Measurements from ENCODE around the gene MGLL.

DNA sequence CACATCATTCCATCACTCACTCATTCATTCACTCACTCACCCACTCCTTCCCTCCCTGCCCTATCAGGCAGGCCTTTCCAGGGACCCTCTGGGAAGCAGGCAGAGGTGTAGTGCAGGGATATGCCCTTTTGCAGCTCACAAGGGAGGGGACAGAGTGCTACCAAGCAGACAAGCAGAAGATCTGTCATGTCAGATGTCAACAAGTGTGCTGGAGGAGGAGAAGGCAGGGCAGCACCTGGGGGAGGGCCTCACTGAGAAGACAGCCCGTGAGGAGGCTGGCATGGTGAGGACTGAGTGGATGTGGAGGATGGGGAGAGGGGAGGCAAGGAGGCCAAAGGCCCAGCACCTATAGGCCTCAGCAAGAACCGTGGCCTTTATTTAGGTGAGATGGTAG is 134.3 kb downstream of the MGLL start:
- TF ChIP-seq EP300 (IDR thresholded peaks at IDR 0.05) (no peak), POLR2AphosphoS5 (IDR thresholded peaks at IDR 0.05) (no peak)
- TF ChIP-seq, protein P1, sequence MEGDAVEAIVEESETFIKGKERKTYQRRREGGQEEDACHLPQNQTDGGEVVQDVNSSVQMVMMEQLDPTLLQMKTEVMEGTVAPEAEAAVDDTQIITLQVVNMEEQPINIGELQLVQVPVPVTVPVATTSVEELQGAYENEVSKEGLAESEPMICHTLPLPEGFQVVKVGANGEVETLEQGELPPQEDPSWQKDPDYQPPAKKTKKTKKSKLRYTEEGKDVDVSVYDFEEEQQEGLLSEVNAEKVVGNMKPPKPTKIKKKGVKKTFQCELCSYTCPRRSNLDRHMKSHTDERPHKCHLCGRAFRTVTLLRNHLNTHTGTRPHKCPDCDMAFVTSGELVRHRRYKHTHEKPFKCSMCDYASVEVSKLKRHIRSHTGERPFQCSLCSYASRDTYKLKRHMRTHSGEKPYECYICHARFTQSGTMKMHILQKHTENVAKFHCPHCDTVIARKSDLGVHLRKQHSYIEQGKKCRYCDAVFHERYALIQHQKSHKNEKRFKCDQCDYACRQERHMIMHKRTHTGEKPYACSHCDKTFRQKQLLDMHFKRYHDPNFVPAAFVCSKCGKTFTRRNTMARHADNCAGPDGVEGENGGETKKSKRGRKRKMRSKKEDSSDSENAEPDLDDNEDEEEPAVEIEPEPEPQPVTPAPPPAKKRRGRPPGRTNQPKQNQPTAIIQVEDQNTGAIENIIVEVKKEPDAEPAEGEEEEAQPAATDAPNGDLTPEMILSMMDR (IDR thresholded peaks at IDR 0.05) = no peak
